ENCODE data around the gene EXOC6B.

EXOC6B gene

DNA sequence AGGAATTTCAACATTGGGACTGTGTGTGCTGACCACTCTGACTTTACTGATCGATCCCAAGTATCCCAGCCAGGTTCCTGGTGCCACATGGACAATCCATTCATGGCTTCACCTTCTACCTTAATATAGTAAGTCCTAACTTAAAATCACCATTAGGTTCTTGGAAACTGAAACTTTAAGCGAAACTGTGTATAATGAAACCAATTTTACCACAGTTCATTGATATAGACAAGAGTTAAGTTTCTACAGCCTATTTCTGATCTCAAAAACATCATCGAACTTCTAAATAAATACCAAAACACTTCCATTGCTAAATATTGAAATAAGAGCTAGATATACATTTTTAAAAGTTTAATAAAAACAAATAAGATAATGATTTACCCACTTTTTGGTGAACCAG lies 4.4 kb upstream of the EXOC6B start:
- no peak for DNase-seq (ENCODE audit: extremely low read depth in 1 of 2, low read depth in 1 of 2)

DNA sequence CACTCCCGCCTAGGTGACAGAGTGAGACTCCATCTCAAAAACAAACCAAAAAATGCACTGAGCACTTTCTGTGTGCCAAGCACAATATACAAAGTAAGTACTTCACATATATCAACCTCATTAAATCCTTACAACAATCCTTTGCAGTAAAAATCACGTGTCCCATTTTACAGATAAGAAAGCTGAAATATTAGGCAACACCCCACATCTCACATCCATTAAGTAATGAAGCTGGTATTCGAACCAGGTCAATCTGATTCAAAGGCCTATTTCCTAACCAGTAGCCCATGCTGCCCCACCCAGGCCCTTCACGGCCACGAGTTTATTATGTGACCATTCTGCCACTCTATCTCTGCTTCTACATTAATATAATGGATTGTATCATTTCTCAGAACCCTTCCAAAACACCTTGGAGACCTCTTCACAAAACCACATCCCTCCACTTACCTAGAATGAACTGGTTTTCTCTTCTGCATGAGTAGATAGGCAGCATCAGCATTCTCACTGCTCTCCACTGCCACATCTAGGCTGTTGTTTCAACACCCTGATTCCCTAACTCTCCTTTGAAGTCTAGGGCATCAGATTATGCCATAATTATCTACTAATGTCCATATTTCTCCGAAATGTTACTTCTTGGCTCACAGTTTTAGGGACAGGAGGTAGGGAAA lies 3.1 kb upstream of the EXOC6B start:
- DNase-seq (ENCODE audit: extremely low read depth in 1 of 2, low read depth in 1 of 2) = no peak

DNA sequence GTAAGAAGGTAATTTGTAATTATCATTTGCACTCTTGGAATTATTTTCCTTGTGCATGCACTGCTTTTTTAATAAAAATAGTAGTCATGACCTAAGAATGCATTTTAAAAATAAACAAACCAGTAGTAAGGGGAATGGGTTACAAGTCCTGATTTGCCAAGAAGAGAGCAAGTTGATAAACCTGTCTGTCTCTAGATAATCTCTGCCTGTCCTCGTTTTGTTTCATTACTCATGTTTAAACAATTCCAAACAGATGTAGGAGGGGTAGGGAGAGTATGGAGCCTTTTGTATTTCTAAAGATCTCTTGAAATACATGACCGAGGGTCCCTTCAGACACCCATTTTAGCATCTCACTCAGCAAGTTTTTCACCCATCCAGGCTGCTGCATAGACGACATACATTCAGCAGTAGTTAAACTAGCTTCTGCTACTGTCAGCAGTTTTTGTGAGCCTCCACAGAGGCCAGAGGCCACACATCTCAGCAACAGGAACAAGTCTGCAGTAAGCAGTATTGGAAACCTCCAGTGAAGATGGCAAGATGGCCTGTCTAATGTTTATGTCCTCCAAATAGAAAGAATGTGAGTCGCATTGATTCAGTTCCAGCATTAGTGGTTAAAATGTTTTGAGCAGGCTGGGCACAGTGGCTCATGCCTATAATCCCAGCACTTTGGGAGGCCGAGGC lies 2.3 kb upstream of the EXOC6B start:
- DNase-seq (ENCODE audit: extremely low read depth in 1 of 2, low read depth in 1 of 2) = no peak

DNA sequence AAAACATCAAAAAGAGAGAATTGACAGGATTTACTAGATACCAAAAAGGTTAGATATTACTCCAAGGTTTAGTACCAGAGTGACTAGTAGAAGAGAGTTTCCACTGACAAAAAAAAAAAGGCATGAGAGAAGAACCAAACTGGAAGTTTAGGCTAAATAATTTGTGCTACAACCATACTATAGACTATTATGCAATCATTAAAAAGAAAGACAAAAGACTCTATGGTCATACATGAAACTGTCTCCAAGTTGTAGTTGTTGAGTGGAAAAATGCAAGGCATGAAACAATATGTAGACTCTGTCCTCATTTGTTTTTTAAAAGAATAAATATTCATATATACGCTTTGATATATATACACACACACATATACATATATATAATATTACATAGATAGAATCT lies 1.7 kb upstream of the EXOC6B start:
- no peak for DNase-seq (ENCODE audit: extremely low read depth in 1 of 2, low read depth in 1 of 2)

DNA sequence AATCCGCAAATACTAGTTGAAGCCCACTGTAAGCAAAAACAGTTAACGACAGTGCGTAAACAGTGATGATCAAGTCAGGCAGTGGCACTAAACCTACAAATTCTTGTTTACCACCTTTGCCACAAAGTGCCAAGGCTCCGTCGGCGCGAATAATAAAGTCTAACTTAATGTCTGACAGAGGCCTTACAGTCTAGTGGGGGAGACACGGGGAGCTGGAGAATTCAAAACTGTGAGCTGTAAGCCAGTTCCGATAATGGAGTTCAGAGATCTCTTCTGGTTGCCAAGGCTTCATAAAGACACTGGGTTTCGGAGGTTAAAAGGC lies 284 bp upstream of the EXOC6B start:
- DNase-seq (ENCODE audit: extremely low read depth in 1 of 2, low read depth in 1 of 2) = no peak

DNA sequence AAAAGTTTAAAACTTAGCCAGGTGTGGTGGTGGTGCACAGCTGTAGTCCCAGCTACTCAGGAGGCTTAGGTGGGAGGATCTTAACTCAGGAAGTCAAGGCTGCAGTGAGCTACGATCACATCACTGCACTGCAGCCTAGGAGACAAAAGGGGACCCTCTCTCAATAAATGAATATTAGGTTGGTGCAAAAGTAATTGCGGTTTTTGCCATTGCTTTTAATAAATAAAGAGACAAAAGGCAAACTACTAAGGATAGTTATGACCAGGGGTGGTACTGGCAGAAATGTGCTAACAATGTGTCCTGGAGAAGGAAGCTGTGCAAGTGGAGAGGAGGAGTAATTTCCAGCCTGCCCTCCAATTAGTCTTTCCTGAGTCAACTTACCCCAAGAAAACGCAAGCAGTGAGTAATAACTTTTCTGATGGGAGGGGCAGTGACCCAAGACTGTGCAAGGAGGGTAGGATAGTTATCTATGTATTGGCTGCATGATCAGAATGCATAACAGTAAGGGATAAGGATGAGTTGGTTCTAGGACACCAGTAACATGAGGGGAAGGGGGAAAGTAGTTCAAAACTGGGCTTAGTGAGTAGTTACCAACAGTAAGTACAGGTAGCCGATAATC lies 1.5 kb downstream of the EXOC6B start:
- DNase-seq (ENCODE audit: extremely low read depth in 1 of 2, low read depth in 1 of 2) = no peak

DNA sequence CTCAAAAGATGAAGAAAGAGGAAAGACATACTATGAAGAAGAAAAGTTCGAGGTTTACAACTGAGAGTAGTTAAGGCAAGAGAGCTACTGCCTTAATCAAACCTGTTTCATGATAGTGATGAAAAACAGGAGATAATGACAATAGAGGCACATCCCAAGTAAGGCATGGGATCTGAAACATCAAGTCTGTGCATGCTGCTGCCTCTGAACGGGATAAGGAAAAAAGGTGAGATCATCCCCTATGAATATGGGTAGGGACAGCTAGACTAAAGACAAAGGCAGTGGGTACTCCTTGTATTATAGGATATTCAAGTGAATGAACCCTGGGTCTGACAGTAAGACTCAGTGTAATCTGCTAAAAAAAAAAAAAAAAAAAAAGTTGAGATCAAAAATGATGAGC lies 3.0 kb downstream of the EXOC6B start:
- no peak for DNase-seq (ENCODE audit: extremely low read depth in 1 of 2, low read depth in 1 of 2)

DNA sequence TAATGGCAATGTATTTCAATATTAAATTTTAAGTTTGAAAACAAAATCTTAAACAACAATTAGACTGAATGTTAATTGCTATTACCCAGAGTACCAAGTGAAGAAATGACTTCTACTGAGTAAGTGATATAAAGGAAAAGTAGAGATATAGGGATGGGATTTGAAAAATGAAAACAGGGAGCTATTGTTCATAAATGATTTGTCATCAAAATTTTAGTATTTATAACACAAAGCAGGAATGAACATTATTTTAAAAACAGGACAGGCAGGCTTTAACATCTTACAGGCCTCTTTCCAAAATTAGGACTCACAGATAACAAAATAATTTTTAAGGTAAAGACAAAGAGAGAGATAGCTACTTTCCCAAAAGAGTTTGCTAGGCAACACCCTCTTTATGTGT lies 3.9 kb downstream of the EXOC6B start:
- no peak for DNase-seq (ENCODE audit: extremely low read depth in 1 of 2, low read depth in 1 of 2)

DNA sequence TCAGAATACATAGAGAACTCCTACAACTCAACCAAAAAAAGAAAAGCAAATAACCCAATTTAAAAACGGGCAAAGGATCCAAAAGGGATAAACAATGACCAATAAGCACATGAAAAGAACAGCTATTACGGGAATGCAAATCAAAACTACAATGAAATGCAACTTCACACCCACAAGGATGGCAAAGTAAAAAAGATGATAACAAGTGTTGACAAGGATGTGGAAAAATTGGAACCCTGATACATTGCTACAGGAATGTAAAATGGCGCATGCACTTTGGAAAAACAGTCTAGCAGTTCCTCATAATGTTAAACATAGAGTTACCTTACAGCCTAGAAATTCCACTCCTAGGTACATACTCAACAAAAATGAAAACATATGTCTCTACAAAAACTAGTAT lies 4.7 kb downstream of the EXOC6B start:
- DNase-seq (ENCODE audit: extremely low read depth in 1 of 2, low read depth in 1 of 2) = no peak

DNA sequence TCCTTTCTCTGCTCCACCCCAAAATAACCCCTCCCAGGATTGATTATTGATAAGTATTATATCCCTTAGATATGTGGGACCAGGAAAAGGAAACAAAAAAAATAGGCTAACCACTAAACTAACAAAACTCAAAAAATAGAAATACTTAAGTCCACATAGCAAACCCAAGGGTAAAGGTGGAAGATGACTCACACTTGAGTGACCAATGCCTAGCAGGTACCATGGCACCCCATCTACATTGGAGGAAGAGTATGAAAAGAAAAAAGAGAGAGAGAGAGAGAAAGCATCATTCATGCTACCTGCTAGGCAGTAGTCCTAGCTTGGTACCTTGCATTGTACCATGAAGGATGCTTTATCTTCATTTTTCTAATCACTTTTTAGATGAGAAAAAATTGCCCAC lies 6.3 kb downstream of the EXOC6B start:
- DNase-seq (ENCODE audit: extremely low read depth in 1 of 2, low read depth in 1 of 2) = no peak

DNA sequence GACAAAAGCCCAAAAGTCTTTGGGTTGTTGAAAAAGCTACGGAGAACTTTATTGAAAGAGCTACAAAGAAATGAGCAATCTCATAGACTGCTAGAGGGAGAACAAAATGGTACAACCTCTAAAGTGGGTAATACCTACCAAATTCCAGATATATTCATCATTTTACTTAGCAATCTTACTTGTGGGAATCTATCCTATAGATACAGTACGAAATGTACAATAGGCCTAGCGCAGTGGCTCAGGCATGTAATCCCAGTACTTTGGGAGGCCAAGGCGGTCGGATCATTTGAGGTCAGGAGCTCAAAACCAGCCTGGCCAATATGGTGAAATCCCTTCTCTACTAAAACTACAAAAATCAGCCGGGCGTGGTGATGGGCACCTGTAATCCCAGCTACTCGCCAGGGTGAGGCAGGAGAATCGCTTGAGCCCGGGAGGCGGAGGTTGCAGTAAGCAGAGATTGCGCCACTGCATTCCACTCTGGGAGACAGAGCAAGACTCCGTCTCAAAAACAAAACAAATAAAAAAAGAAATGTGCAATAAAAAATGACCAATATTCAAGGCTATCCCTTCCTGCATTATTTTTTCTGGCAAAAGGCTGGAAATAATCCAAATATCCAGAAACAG lies 10.1 kb downstream of the EXOC6B start:
- DNase-seq (ENCODE audit: extremely low read depth in 1 of 2, low read depth in 1 of 2) = no peak

DNA sequence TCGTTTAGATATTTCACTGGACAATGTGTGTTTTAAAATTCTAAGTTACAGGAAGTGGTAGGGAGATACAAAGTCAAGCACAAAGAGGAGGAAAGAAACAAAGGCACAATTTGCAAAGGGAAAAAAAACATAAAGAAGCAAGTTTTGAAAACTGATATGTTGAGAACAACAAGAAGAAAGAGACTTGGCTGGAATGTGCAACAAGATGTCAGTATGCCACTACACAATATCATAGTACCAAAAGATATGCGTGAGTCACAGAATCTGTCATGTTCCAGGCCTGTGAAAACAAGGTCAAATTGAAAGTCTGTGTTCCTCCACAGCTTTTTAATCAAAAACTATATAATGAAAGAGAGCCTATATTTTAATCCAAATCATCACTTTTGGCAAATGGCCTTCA lies 12.0 kb downstream of the EXOC6B start:
- DNase-seq (ENCODE audit: extremely low read depth in 1 of 2, low read depth in 1 of 2) = no peak

DNA sequence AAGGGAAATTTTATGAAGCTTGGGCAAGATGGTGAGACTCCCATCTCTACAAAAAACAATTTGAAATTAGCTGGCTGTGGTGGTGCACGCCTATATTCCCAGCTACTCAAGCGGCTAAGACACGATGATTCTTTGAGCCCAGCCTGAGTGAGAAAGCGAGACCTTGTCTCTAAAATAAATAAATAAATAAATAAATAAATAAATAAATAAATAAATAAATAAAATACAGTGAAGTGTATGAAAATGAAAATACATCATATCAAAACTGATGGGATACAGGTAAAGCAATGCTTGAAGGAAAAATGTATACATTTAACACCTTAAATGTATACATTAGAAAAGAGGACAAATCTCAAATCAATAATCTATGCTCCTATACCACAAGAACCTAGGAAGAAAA lies 15.7 kb downstream of the EXOC6B start:
- no peak for DNase-seq (ENCODE audit: extremely low read depth in 1 of 2, low read depth in 1 of 2)

DNA sequence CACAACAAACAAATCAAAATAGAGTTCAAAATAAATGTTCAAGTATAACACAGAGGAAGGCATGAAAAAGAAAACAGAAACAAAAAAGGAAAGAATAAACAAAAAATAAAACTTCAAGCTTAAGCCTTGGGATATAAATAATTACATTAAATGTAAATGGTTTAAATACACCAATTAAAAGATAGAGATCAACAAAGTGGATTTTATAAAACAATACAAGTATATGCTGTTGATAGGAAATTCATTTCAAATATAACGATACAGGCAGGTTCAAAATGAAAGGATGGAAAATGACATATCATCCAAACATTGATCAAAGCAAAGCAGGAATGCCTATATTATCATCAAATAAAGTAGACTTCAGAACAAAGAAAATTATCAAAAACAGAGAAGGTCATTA lies 16.7 kb downstream of the EXOC6B start:
- no peak for DNase-seq (ENCODE audit: extremely low read depth in 1 of 2, low read depth in 1 of 2)

DNA sequence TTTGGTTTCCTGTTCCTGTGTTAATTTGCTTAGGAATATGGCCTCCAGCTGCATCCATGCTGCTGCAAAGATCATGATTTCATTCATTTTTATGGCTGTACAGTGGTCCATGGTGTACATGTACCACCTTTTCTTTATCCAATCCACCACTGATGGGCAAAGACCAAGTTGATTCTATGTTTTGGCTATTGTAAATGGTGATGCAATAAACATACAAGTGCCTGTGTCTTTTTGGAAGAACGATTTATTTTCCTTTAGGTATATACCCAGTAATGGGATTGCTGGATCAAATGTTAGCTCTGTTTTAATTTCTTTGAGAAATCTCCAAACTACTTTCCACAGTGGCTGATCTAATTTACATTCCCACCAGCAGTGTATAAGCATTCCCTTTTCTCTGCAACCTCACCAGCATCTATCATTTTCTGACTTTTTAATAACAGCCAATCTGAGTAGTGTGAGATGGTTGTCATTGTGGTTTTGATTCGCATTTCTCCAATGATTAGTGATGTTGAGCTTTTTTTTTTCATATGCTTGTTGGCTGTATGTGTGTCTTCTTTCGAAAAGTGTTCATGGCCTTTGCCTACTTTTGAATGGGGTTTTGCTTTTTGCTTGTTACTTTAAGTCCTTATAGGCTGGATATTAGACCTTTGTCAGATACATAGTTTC lies 19.4 kb downstream of the EXOC6B start:
- no peak for DNase-seq (ENCODE audit: extremely low read depth in 1 of 2, low read depth in 1 of 2)

DNA sequence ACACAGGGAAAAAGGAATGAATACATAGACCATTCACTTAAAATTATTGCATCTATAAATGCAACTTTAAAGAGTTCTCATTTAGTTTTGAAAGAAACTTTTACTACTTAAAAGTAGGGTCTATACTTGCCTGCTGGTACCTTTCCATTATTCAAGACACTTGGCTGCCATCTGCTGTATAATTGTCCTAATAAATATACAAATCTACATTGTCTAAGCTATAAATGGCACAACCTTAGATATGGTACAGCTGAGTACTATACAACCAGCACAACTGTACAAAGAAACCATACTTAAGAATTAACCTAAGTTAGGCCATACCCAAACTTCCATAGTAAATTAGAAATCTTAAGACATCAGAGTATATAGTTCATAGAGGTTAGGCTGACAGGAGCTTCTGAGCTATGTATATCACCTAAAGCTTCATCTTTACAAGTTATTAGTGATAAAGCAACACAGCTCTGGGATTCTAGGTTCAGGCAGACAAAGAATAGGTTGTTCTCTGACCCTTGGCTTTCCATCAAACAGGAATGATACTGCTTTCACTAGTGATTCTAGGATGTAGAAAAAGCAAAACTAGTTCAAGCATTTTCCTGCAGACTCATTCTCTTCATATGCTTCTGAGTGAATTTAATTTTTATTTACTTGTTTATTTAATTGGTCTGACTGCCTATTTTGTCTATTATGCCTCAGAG lies 22.1 kb downstream of the EXOC6B start:
- DNase-seq (ENCODE audit: extremely low read depth in 1 of 2, low read depth in 1 of 2) = no peak

DNA sequence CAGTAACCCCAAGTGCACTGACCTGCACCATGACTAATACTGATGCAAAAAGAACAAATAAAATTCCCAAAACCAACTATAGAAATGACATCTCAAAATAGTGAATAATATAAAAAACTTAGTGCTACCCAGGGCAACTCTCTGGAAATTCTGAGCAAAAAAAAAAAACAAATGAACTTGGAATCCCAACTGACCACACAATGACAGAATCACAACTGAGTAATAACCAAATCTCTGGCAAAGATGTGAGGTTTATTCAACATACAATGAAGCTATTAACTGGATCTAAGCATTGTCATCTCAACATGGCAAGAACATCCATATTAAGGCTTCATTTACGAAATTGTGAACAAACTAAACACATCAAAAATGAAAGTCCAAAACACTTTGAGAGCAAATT lies 22.7 kb downstream of the EXOC6B start:
- DNase-seq (ENCODE audit: extremely low read depth in 1 of 2, low read depth in 1 of 2) = no peak

DNA sequence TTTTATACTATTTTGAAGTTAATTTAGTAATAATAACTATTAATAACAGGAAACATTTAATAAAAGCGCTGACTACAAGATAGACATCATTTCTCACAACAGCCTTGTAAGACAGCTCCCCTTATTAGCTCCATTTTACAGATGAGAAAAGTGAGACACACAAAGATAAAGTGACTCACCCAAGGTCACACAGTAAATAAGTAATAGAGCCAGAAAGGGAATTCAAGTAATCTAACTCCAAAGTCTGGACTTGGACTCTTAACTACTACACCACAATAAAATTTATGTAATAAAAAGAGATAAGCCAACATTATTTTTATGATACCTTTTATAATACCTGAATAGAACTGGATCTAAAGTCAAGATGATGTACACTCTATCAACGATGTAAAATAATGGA lies 25.3 kb downstream of the EXOC6B start:
- DNase-seq (ENCODE audit: extremely low read depth in 1 of 2, low read depth in 1 of 2) = no peak

DNA sequence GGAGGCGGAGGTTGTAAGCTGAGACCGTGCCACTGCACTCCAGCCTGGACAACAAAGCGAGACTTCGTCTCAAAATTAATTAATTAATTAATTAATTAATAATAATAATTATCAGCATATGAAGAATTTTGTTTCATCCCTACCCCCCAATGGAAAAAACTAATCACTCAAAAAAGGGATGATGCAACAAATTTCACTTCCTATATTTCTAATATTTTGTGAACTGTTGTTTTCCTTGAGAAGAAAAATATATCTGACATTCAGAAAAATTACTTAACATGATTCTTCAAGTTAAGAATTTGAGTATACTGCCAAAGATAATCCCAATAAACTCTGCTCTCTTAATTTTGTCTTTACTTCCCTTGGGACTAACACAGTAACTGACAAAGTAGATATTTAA lies 28.1 kb downstream of the EXOC6B start:
- DNase-seq (ENCODE audit: extremely low read depth in 1 of 2, low read depth in 1 of 2) = no peak

DNA sequence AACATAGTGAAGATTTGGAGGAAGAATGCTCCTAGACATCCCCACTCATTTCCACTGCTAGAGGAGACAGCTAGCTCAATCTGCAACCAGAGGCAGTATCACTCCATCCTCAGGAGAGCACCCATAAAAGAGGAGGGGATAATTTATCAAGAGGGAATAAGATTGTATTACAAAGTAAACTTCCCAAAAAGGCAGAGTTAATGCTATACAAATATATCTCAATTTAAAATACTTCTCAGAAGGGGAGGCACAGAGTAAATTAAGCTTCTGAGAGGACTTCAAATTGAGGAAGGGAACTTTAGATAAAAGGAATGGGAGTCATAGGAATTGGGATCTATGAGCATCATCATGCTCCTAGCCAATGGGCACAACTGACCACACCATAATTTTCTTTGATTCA lies 29.1 kb downstream of the EXOC6B start:
- no peak for DNase-seq (ENCODE audit: extremely low read depth in 1 of 2, low read depth in 1 of 2)

DNA sequence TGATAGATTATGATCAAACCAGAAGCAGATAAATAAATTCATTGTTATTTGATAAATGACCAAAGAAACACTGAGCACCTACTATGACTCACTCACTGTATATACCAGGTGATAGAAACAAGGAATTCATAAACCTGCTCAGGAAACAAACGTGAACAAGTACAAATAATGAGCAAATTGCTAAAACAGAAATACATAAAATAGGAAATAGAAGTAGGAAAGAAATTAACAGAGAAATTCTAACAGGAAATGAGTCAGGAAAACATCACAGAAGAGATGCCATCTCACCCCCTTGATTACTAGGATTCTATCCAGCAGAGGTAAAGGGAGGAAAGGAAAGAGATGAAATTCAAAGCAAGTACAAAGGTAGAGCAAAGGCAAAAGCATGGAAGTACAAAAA lies 31.3 kb downstream of the EXOC6B start:
- no peak for DNase-seq (ENCODE audit: extremely low read depth in 1 of 2, low read depth in 1 of 2)
